ENCODE data around the gene TCF7L2.

GRCh38 chr10:113078282-113078907 is 128.3 kb downstream of the TCF7L2 start:
- TF ChIP-seq EZH2 (IDR thresholded peaks at IDR 0.05; ENCODE audit: low read length, missing control alignments): no peak
- TF ChIP-seq CTCF (conservative IDR thresholded peaks at IDR 0.05 in 1 of 2, IDR thresholded peaks at IDR 0.05 in 1 of 2; ENCODE audit: low read depth in 1 of 2, low read length in 2 of 2): no peak
